ENCODE data around the gene SCRN1.

The SCRN1 gene

GRCh38 chr7:29989257-29989995, at the start of gene SCRN1:
SCRN1 (minus strand) TSS chr7:29989801; CDS start chr7:29969067, 20,734 bp downstream.
- no peak for DNase-seq (ENCODE audit: low read depth, low spot score)

GRCh38 chr7:30038196-30038980, 48.8 kb upstream of the SCRN1 start:
- no peak for DNase-seq (ENCODE audit: low read depth, low spot score)

GRCh38 chr7:30036220-30036619, 46.6 kb upstream of the SCRN1 start:
- DNase-seq (ENCODE audit: low read depth, low spot score), result no peak

- no peak for DNase-seq (ENCODE audit: low read depth, low spot score)
These were observed 44.9 kb upstream of the SCRN1 start for GRCh38 chr7:30034501-30034900.

GRCh38 chr7:30032310-30033125, 42.9 kb upstream of the SCRN1 start:
- no peak for DNase-seq (ENCODE audit: low read depth, low spot score)

- DNase-seq (ENCODE audit: low read depth, low spot score), result no peak
These were observed 40.1 kb upstream of the SCRN1 start for GRCh38 chr7:30029696-30030095.

GRCh38 chr7:30028749-30029635, 39.4 kb upstream of the SCRN1 start:
- DNase-seq (ENCODE audit: low read depth, low spot score), result no peak

- DNase-seq (ENCODE audit: low read depth, low spot score), result no peak
These were observed 38.7 kb upstream of the SCRN1 start, which contains the start of gene PLEKHA8 for GRCh38 chr7:30028216-30028748. PLEKHA8 (plus strand) TSS chr7:30028412; CDS start chr7:30028763, 351 bp downstream.

GRCh38 chr7:30027740-30028215, 38.2 kb upstream of the SCRN1 start:
- no peak for DNase-seq (ENCODE audit: low read depth, low spot score)

GRCh38 chr7:30027065-30027456, 37.5 kb upstream of the SCRN1 start:
- DNase-seq (ENCODE audit: low read depth, low spot score), result no peak

GRCh38 chr7:30026229-30027064, 36.8 kb upstream of the SCRN1 start, which contains the start of gene FKBP14:
FKBP14 (minus strand) TSS chr7:30026702; CDS start chr7:30026508, 194 bp downstream.
- DNase-seq (ENCODE audit: low read depth, low spot score), result peak; percentile 100

GRCh38 chr7:30023524-30023923, 33.9 kb upstream of the SCRN1 start:
- DNase-seq (ENCODE audit: low read depth, low spot score), result no peak

GRCh38 chr7:30022991-30023390, 33.4 kb upstream of the SCRN1 start:
- no peak for DNase-seq (ENCODE audit: low read depth, low spot score)

GRCh38 chr7:30020535-30020934, 30.9 kb upstream of the SCRN1 start:
- DNase-seq (ENCODE audit: low read depth, low spot score), result no peak

GRCh38 chr7:30019960-30020359, 30.4 kb upstream of the SCRN1 start:
- DNase-seq (ENCODE audit: low read depth, low spot score), result no peak

GRCh38 chr7:30019387-30019786, 29.8 kb upstream of the SCRN1 start:
- DNase-seq (ENCODE audit: low read depth, low spot score), result no peak

GRCh38 chr7:30018451-30018850, 28.9 kb upstream of the SCRN1 start:
- no peak for DNase-seq (ENCODE audit: low read depth, low spot score)

- no peak for DNase-seq (ENCODE audit: low read depth, low spot score)
These were observed 23.2 kb upstream of the SCRN1 start for GRCh38 chr7:30012757-30013156.

GRCh38 chr7:30010021-30010420, 20.4 kb upstream of the SCRN1 start:
- no peak for DNase-seq (ENCODE audit: low read depth, low spot score)

- DNase-seq (ENCODE audit: low read depth, low spot score), result no peak
These were observed 15.9 kb upstream of the SCRN1 start for GRCh38 chr7:30005464-30005863.

Data from iPS DF 19.7 (cell line).